Measurements from ENCODE around the gene KLHL40.

Gene KLHL40

DNA sequence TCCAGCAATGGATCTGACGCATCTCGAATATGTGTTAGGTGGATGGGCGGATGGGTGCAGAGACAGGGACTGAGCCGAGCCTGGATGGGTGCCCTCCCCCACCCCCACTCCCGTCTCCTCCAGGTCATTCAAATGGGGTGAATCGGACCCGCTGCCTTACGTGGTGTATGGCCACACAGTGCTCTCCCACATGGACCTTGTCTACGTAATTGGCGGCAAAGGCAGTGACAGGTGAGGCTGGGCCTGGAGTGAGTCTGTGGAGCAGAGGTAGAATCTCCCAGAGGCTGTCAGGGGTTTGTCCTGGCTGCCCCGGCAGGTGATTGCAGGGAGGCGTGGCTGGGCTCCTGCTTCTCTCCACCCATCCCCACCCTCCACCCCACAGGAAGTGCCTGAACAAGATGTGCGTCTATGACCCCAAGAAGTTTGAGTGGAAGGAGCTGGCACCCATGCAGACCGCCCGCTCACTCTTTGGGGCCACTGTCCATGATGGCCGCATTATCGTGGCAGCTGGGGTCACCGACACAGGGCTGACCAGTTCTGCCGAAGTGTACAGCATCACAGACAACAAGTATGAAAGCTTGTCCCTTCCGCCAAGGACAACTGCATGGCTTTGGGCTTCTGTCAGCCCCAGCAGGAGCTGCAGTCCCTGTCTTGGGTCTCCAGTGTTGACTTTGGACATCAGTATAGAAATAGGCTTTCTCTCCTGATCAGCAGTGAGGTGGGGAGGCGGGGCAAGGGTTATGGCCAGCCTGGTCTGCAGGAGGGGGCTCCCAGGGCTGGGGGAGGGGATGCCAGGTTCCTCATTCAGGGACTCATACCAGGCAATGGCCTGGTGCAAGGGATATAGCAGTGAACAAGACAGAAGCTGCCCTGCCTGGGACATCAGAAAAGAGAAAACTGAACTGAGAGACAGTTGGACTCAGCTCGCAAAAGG, 3.4 kb downstream of the KLHL40 start:
- no peak overlapping the region for H3K4me3 ChIP-seq (ENCODE audit: low read depth, low read length)

DNA sequence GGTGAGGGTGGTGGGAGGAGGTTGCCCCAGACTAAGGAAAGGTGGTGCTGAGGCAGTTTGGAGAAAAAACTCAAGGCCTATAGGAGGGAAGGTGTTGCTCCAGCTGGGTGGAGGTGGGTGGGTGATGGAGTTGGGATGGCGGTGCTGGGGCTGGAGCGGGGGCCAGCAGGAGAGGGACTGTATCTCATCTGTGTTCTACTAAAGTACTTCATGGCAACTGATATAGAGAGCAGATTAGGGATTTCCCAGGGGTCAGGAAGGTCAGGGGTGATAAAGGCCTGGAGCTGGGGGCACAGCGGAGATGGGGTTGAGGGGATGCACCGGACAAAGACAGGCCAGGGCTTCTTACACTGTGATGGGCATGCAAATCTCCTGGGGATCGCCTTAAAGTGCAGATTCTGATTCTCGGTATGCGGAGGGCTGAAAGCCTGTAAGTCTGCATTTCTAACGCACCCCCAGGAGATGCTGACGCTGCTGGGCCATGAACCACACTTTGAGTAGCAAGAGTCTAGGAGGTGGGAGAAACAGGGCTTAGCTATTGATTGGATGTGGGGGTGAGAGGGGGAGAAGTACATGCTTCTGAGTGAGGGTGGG, 4.2 kb downstream of the KLHL40 start:
- no peak overlapping the region for H3K4me3 ChIP-seq (ENCODE audit: low read depth, low read length)

DNA sequence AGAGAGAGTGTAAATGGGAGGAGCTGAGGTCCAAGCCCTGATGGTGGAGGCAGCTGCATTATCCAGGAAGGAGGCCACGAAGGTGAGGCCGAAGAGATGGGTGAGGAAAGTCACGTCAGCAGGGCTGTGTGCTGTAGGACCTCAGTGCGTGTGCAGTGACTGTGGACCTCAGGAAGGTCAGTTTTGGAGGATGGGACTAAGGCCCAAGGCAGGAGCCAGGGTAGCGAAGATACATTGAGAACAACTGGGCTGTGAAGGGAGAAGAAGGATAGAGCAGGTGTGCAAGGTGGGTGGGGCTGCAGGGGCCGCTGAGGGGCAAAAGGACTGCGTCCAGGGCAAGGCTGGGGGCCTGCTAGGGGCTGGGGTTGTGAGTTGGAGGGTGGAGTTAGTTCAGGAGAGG, 4.9 kb downstream of the KLHL40 start:
- H3K4me3 ChIP-seq (ENCODE audit: low read depth, low read length): no peak overlapping the region

DNA sequence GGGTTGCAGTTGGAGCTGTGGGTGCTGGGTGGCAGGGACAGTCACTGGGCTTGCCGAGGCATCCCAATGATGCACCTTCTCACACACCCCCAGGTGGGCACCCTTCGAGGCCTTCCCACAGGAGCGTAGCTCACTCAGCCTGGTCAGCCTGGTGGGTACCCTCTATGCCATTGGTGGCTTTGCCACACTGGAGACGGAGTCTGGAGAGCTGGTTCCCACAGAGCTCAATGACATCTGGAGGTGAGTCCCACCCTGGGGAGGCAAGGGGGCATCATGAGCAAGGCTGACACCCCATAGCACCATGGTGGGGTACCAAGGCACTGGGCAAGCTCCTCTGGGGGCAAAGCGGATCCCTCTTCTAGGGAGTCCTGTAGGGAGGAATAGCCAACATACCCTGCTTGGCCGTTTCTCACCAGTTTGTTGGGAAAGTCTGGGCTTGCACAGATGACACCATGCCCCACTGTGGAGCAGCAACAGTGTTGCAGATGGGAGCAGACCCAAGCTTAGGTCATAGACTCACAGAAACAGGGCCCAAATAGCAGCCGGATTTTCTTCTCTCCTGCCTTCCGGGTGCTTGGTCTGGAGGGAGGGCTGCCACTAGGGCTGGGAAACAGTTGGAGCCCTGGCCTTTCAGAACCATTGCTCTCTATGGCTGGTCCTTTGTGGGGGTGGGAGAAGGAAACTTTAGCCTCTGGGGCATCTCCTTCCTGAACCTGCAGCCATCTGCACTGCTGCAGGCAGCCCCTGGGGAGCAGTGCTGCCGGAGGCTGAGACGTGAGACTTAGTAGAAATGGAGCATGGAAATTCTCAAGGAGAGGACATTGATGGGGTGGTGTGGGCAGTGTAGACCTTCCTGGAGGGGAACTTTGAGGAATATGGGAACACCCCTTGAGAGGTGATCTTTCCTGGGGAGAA, 5.7 kb downstream of the KLHL40 start:
- H3K4me3 ChIP-seq (ENCODE audit: low read depth, low read length): no peak overlapping the region

- no peak overlapping the region for H3K4me3 ChIP-seq (ENCODE audit: low read depth, low read length)
Observed at GRCh38 chr3:42691816-42692666, 6.7 kb downstream of the KLHL40 start.

- H3K4me3 ChIP-seq (ENCODE audit: low read depth, low read length): no peak overlapping the region
Observed at GRCh38 chr3:42692667-42693529, 7.6 kb downstream of the KLHL40 start.

DNA sequence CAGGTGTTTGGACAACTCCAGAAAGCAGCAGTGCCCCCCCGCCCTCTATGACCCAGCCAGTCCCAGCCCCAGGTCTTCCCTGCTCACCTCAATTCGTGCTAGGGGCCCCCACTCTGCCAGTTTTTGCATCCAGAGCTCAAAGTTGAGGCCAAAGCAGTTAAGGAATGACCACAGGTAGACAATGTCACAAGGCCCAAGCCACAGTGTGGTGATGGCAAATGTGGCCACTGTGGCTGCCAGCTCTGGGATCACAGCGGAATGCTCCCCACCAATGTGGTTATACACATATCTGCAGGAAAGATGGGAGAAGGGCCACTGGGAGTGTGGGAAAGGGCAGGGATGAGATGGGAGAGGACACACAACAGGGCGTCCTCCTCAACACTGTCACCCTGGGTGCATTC, 8.2 kb downstream of the KLHL40 start:
- no peak overlapping the region for H3K4me3 ChIP-seq (ENCODE audit: low read depth, low read length)

- H3K4me3 ChIP-seq (ENCODE audit: low read depth, low read length): no peak overlapping the region
Observed at GRCh38 chr3:42694366-42694765, 9.0 kb downstream of the KLHL40 start.

DNA sequence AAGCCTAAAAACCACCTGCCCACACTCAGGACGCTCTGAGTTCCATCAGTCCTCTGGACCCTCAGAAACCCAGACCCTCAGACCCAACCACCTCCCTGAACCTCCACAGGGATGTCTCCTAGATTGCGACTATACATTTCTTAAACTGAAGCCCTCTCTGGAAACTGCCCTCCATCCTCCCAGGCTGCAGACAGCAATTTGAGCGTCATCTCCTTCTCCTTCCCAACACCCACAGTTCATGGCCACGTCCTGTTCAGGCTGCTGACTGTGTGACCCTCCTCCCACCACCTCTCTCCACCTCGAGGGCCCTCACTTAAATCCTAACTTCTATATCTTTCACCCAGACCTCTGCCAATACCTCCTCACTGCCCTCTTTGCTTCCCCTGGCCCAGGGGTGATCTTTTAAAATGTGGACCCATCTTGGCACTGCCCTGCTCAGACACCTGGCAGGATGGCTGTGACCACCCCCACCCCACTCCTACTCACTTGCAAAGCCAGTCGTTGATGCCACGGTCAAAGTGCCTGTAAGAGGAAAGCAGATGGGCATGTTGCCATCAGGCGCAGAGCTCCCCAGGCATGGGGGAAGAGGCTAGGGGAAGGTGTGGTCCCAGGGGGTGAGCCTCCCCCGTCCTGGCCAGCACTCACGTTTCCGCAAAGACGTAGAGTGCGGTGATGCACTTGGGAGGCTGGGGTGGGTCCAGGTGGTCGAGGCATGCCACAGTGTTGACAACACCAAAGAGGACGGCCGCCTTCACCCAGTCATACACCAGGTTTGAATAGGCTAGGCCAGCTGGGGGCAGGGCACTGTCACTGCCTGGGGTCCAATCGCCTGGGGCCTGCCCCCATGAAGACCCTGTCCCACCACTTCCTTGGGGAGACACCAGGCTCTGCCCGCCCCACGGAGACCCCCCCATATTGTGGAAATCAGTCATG, 11.3 kb downstream of the KLHL40 start:
- H3K4me3 ChIP-seq (ENCODE audit: low read depth, low read length): no peak overlapping the region

- H3K4me3 ChIP-seq (ENCODE audit: low read depth, low read length): no peak overlapping the region
Observed at GRCh38 chr3:42697289-42698051, 12.1 kb downstream of the KLHL40 start.

- H3K4me3 ChIP-seq (ENCODE audit: low read depth, low read length): no peak overlapping the region
Observed at GRCh38 chr3:42698216-42698910, 13.0 kb downstream of the KLHL40 start.

GRCh38 chr3:42698911-42699230, 13.5 kb downstream of the KLHL40 start:
- H3K4me3 ChIP-seq (ENCODE audit: low read depth, low read length): no peak overlapping the region

GRCh38 chr3:42699511-42699971, 14.2 kb downstream of the KLHL40 start:
- H3K4me3 ChIP-seq (ENCODE audit: low read depth, low read length): no peak overlapping the region

GRCh38 chr3:42700366-42701288, 15.3 kb downstream of the KLHL40 start:
- H3K4me3 ChIP-seq (ENCODE audit: low read depth, low read length): no peak overlapping the region

DNA sequence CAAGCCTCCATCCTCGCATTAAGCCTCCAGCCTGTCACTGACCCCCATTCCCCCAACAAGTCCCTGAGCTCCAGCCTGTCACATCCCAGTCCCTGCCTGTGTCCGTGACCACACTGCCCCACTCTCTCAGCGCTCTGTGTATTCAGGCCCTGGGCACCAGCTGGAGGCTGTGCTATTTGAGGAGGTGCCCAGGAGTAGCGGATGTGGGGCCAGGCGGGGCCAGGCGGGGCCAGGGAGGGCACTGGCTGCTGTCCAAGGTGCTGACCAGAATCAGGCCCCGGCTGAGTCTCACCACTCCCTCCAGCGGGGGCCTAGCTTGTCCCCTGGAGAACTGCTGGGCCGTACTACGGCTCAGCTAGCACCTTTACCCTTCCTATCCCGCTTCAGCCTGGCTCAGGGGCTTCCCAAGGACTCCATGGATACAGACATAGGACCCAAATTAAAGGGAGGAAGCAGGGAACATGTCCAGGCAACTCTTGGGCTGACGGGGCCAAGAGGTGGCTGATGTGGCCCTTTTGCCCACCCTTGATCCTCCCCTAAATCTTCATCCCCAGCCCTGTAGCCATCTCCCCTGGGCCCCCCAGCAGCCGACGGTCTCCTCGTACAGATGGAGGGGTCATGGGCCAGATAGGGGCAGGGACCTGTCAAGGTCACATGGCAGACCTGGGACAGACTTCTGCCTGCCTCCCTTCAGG, 16.2 kb downstream of the KLHL40 start:
- H3K4me3 ChIP-seq (ENCODE audit: low read depth, low read length): no peak overlapping the region
